Measurements from ENCODE around the gene SMARCAL1.

The SMARCAL1 gene

GRCh38 chr2:216478151-216478550, 65.9 kb downstream of the SMARCAL1 start:
- Histone ChIP-seq H3K4me1 (ENCODE audit: low read length) (no peaks in the 10 kb centered on the region), H3K4me3 (ENCODE audit: low read length) (no peak overlapping the region), H3K9ac (ENCODE audit: low read length) (no peak overlapping the region), H3K9me3 (replicated peaks; ENCODE audit: insufficient read depth, low read length) (no peaks in the 10 kb centered on the region), H3K79me2 (ENCODE audit: low read length) (no peaks in the 10 kb centered on the region), H3K27ac (ENCODE audit: low read length) (no peak overlapping the region), H3K36me3 (replicated peaks; ENCODE audit: insufficient read depth, low read length) (no peaks in the 10 kb centered on the region), H3K27me3 (replicated peaks; ENCODE audit: insufficient read depth, low read length) (no peaks in the 10 kb centered on the region), H2AFZ (ENCODE audit: low read length) (no peak overlapping the region), H4K20me1 (ENCODE audit: insufficient read depth, low read length) (no peaks in the 10 kb centered on the region), H3K4me2 (ENCODE audit: low read depth, low read length) (no peak overlapping the region), H3F3A (ENCODE audit: insufficient read depth, low read length) (no peaks in the 10 kb centered on the region), H3K9me2 (replicated peaks; ENCODE audit: insufficient read depth, low read length) (no peaks in the 10 kb centered on the region)
- TF ChIP-seq EZH2phosphoT487 (IDR thresholded peaks at IDR 0.05; ENCODE audit: low read length) = no peak
- no peak for TF ChIP-seq CTCF (IDR thresholded peaks at IDR 0.05; ENCODE audit: low read length)
- no peak for TF ChIP-seq EZH2 (optimal IDR thresholded peaks at IDR 0.05; ENCODE audit: low read depth, low read length)
- DNase-seq = no peak

- Histone ChIP-seq H3K27me3 (replicated peaks; ENCODE audit: insufficient read depth, low read length) (no peaks in the 10 kb centered on the region), H3K4me3 (ENCODE audit: low read length) (no peak overlapping the region), H3K9ac (ENCODE audit: low read length) (no peak overlapping the region), H3K36me3 (replicated peaks; ENCODE audit: insufficient read depth, low read length) (no peaks in the 10 kb centered on the region), H4K20me1 (ENCODE audit: insufficient read depth, low read length) (no peaks in the 10 kb centered on the region), H3K4me1 (ENCODE audit: low read length) (no peaks in the 10 kb centered on the region), H3K9me2 (replicated peaks; ENCODE audit: insufficient read depth, low read length) (no peaks in the 10 kb centered on the region), H3K27ac (ENCODE audit: low read length) (no peak overlapping the region), H3F3A (ENCODE audit: insufficient read depth, low read length) (no peaks in the 10 kb centered on the region), H3K4me2 (ENCODE audit: low read depth, low read length) (no peak overlapping the region), H3K9me3 (replicated peaks; ENCODE audit: insufficient read depth, low read length) (no peaks in the 10 kb centered on the region), H2AFZ (ENCODE audit: low read length) (no peak overlapping the region), H3K79me2 (ENCODE audit: low read length) (no peaks in the 10 kb centered on the region)
- TF ChIP-seq EZH2 (optimal IDR thresholded peaks at IDR 0.05; ENCODE audit: low read depth, low read length) (no peak), CTCF (IDR thresholded peaks at IDR 0.05; ENCODE audit: low read length) (no peak), EZH2phosphoT487 (IDR thresholded peaks at IDR 0.05; ENCODE audit: low read length) (no peak)
- DNase-seq = no peak
Observed at GRCh38 chr2:216478791-216479190, 66.5 kb downstream of the SMARCAL1 start.

GRCh38 chr2:216480221-216480620, 67.9 kb downstream of the SMARCAL1 start:
- Histone ChIP-seq H3K9ac (ENCODE audit: low read length) (no peak overlapping the region), H3K9me3 (replicated peaks; ENCODE audit: insufficient read depth, low read length) (no peaks in the 10 kb centered on the region), H3K4me1 (ENCODE audit: low read length) (no peaks in the 10 kb centered on the region), H3K27me3 (replicated peaks; ENCODE audit: insufficient read depth, low read length) (no peaks in the 10 kb centered on the region), H3F3A (ENCODE audit: insufficient read depth, low read length) (no peaks in the 10 kb centered on the region), H4K20me1 (ENCODE audit: insufficient read depth, low read length) (no peaks in the 10 kb centered on the region), H3K79me2 (ENCODE audit: low read length) (no peaks in the 10 kb centered on the region), H3K4me2 (ENCODE audit: low read depth, low read length) (no peak overlapping the region), H3K36me3 (replicated peaks; ENCODE audit: insufficient read depth, low read length) (no peaks in the 10 kb centered on the region), H3K4me3 (ENCODE audit: low read length) (no peak overlapping the region), H3K9me2 (replicated peaks; ENCODE audit: insufficient read depth, low read length) (no peaks in the 10 kb centered on the region), H2AFZ (ENCODE audit: low read length) (no peak overlapping the region), H3K27ac (ENCODE audit: low read length) (no peak overlapping the region)
- DNase-seq = no peak
- no peak for TF ChIP-seq EZH2phosphoT487 (IDR thresholded peaks at IDR 0.05; ENCODE audit: low read length)
- TF ChIP-seq EZH2 (optimal IDR thresholded peaks at IDR 0.05; ENCODE audit: low read depth, low read length) = no peak
- TF ChIP-seq CTCF (IDR thresholded peaks at IDR 0.05; ENCODE audit: low read length) = no peak
